NCI-H345 (cell line): ENCODE data around the gene C2orf76.
"Not testable (repeated sequence)": the region's sequence is repeated elsewhere in the genome, so short reads cannot be mapped to it uniquely, and the experiment has no call there.

Experiments used
- DNase-seq: peaks from one replicate; lab custom pipeline; 2025; lab: John Stamatoyannopoulos, UW

C2orf76 gene

GRCh38 chr2:119366649-119367471 lies at the start of gene C2orf76, which contains the start of gene DBI:
Gene C2orf76, minus strand, starts transcription at chr2:119366834. Its CDS starts 26,875 bp downstream, at chr2:119339959.
Gene DBI, plus strand, starts transcription at chr2:119366977. Its CDS starts 75 bp downstream, at chr2:119367052.
- DNase-seq: peak; percentile 96

GRCh38 chr2:119415630-119416029 lies 49.0 kb upstream of the C2orf76 start:
- no peak for DNase-seq

- no peak for DNase-seq
Observed at GRCh38 chr2:119414894-119415293, 48.3 kb upstream of the C2orf76 start.

GRCh38 chr2:119409506-119409905 lies 42.9 kb upstream of the C2orf76 start:
- DNase-seq: peak; percentile 24

- peak; percentile 4 for DNase-seq
Observed at GRCh38 chr2:119408221-119408619, 41.6 kb upstream of the C2orf76 start.

- DNase-seq: peak; percentile 69
Observed at GRCh38 chr2:119407430-119408220, 41.0 kb upstream of the C2orf76 start.

GRCh38 chr2:119405151-119405550 lies 38.5 kb upstream of the C2orf76 start:
- DNase-seq: no peak

- DNase-seq: not testable (repeated sequence)
Observed at GRCh38 chr2:119403618-119404017, 37.0 kb upstream of the C2orf76 start.

- DNase-seq: no peak
Observed at GRCh38 chr2:119402645-119403560, 36.3 kb upstream of the C2orf76 start.

GRCh38 chr2:119402106-119402505 lies 35.5 kb upstream of the C2orf76 start:
- DNase-seq: no peak

GRCh38 chr2:119397196-119397595 lies 30.6 kb upstream of the C2orf76 start:
- DNase-seq: no peak

GRCh38 chr2:119393971-119394748 lies 27.5 kb upstream of the C2orf76 start:
- DNase-seq: no peak

GRCh38 chr2:119389615-119390306 lies 23.1 kb upstream of the C2orf76 start:
- no peak for DNase-seq

- DNase-seq: no peak
Observed at GRCh38 chr2:119387381-119388129, 20.9 kb upstream of the C2orf76 start.

GRCh38 chr2:119385466-119385865 lies 18.8 kb upstream of the C2orf76 start:
- DNase-seq: no peak

- no peak for DNase-seq
Observed at GRCh38 chr2:119384971-119385370, 18.3 kb upstream of the C2orf76 start.

GRCh38 chr2:119383410-119384140 lies 16.9 kb upstream of the C2orf76 start:
- peak; percentile 58 for DNase-seq

GRCh38 chr2:119378566-119378965 lies 11.9 kb upstream of the C2orf76 start:
- no peak for DNase-seq

GRCh38 chr2:119377993-119378345 lies 11.3 kb upstream of the C2orf76 start:
- DNase-seq: no peak
